Pericardium fibroblast (primary cell): ENCODE measurements around the gene ZNF280B. TPM values are rescaled to one million over a fixed set of nuclear protein-coding genes. Genes with fewer than 3 reads are reported as not detected.

ENCODE experiments used
- total RNA-seq: library from RNA; depleted of rRNA; stranded (reverse); fragments of >200 nt; gene quantifications from 2 replicates; pipeline ENCODE4 v1.2.3, GENCODE V29; 2015

The ZNF280B gene, protein sequence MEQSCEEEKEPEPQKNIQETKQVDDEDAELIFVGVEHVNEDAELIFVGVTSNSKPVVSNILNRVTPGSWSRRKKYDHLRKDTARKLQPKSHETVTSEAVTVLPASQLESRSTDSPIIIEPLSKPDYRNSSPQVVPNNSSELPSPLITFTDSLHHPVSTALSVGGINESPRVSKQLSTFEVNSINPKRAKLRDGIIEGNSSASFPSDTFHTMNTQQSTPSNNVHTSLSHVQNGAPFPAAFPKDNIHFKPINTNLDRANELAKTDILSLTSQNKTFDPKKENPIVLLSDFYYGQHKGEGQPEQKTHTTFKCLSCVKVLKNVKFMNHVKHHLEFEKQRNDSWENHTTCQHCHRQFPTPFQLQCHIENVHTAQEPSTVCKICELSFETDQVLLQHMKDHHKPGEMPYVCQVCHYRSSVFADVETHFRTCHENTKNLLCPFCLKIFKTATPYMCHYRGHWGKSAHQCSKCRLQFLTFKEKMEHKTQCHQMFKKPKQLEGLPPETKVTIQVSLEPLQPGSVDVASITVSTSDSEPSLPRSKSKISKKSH
- total RNA-seq = 1.2 and 1.7 TPM in 2 replicates

DNA sequence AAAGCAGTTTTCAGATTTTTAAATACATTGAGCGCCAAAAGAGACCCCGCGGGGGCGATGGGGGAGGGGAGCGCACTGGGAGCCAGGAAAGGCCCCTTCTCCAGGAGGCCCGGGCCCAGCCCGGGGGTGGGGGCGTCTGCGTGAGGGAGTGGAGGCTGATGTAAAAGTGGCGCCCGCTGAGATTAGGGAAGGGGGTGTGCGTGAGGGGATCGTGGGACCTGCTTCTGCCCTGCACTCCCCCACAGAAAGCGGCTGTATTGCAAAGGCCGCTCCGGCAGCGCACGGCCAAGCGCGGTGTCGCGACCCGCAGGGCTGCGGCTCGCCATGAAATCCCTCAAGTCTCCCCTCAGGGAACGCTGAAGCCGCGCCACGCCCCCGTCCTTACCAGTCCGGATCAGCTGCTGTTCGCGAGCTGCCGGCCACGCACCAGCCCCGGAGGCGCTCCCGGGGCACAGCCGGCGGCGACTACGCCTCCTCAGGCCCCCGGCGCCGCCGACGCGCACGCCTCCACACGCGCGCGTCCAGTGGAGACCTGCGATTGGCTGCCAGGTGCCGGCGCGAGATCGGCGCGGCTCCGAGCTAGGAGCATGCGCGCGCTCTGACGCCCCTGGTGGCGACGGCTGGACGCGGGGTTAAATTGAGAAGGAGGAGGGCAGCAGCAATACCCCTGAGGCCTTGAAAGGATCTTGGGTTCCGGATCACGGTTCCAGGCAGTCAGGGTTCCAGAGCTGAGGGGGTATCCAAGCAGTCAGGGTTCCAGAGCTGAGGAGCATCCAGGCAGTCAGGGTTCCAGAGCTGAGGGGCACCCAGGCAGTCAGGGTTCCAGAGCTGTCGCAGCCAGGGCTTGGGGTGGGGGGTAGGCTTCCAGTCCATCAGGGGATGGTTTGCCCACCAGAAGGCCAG, at the start of gene ZNF280B:
Gene ZNF280B (minus strand): TSS at position 469 of the 903 bp plus-strand sequence. CDS start 19,344 bp downstream, outside the sequence.

DNA sequence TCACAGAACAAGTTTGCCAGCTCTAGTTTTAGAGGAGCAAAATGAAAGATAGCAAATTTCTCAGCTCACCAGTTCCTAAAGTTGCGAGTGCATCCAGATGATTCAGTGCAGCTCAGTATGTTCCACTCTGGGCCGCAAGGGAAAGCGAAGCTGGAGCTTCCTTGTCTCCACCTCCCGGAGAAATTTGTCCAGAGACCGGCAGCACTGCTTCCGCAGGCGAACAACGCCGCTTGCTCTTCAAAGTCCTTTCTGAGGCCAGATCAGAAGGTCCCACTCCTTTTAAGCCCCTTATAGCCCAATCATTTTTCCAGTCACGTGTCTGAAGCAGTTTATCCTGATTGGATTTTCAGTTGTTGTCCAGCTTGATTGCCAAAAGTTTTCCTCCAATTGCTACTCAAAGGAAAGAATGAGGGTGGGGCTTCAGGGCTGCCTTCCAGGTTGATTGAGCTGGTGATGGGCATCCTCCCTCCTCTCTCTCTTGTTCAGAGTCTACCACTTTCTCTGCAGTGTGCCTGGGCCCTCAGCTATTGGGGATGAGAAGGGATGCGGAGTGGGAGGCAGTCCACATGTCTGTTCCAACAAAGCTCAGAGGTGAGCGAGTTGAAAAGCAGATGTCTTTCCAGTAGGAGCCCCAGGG, 11.6 kb upstream of the ZNF280B start, which contains the start of gene ZNF280A:
Gene ZNF280A (minus strand): TSS at position 251 of the 637 bp plus-strand sequence. CDS start 4,640 bp downstream, outside the sequence.

Other genes starting within 250 kb of the ZNF280B start
- not detected in 2 replicates for gene ZNF280A, start 11.5 kb upstream of the ZNF280B start, total RNA-seq
- gene PRAME, start 50.5 kb upstream of the ZNF280B start, total RNA-seq = not detected in 2 replicates
- gene GGTLC2, start 135.9 kb upstream of the ZNF280B start, total RNA-seq = not detected in 2 replicates